ENCODE data around the gene IMMP2L.
"Not testable (repeated sequence)": the region's sequence is repeated elsewhere in the genome, so short reads cannot be mapped to it uniquely, and the experiment has no call there.

IMMP2L gene

GRCh38 chr7:111561904-111562732 lies at the start of gene IMMP2L:
IMMP2L (minus strand) TSS chr7:111562492.
- no peak for TF ChIP-seq CTCF (conservative IDR thresholded peaks at IDR 0.05; ENCODE audit: control insufficient read depth, insufficient read depth, low read depth, low read length)
- peak within 1 kb of the TSS; percentile 63 for H3K4me3 ChIP-seq (ENCODE audit: control insufficient read depth, low read depth, low read length)
- peak; percentile 79 for DNase-seq (ENCODE audit: low read depth)

- not testable (repeated sequence) for H3K4me3 ChIP-seq (ENCODE audit: control insufficient read depth, low read depth, low read length); DNase-seq (ENCODE audit: low read depth)
Observed at GRCh38 chr7:111609483-111610254, 47.4 kb upstream of the IMMP2L start.

GRCh38 chr7:111607621-111608020 lies 45.3 kb upstream of the IMMP2L start:
- no peak for TF ChIP-seq CTCF (conservative IDR thresholded peaks at IDR 0.05; ENCODE audit: control insufficient read depth, insufficient read depth, low read depth, low read length)
- no peak overlapping the region for H3K4me3 ChIP-seq (ENCODE audit: control insufficient read depth, low read depth, low read length)

GRCh38 chr7:111605246-111605645 lies 43.0 kb upstream of the IMMP2L start:
- TF ChIP-seq CTCF (conservative IDR thresholded peaks at IDR 0.05; ENCODE audit: control insufficient read depth, insufficient read depth, low read depth, low read length) = no peak
- H3K4me3 ChIP-seq (ENCODE audit: control insufficient read depth, low read depth, low read length) = no peak overlapping the region
- DNase-seq (ENCODE audit: low read depth) = peak; percentile 2

More at GRCh38 chr7:111607621-111608020, 45.3 kb upstream of the IMMP2L start:
- DNase-seq (ENCODE audit: low read depth) = no peak

GRCh38 chr7:111600091-111600490 lies 37.8 kb upstream of the IMMP2L start:
- TF ChIP-seq CTCF (conservative IDR thresholded peaks at IDR 0.05; ENCODE audit: control insufficient read depth, insufficient read depth, low read depth, low read length) = no peak
- H3K4me3 ChIP-seq (ENCODE audit: control insufficient read depth, low read depth, low read length) = no peak overlapping the region
- DNase-seq (ENCODE audit: low read depth) = no peak

GRCh38 chr7:111595780-111596179 lies 33.5 kb upstream of the IMMP2L start:
- DNase-seq (ENCODE audit: low read depth) = no peak
- TF ChIP-seq CTCF (conservative IDR thresholded peaks at IDR 0.05; ENCODE audit: control insufficient read depth, insufficient read depth, low read depth, low read length) = no peak
- H3K4me3 ChIP-seq (ENCODE audit: control insufficient read depth, low read depth, low read length) = no peak overlapping the region

GRCh38 chr7:111594602-111595001 lies 32.3 kb upstream of the IMMP2L start:
- DNase-seq (ENCODE audit: low read depth) = no peak
- no peak overlapping the region for H3K4me3 ChIP-seq (ENCODE audit: control insufficient read depth, low read depth, low read length)
- no peak for TF ChIP-seq CTCF (conservative IDR thresholded peaks at IDR 0.05; ENCODE audit: control insufficient read depth, insufficient read depth, low read depth, low read length)
